CD1c-positive myeloid dendritic cell (primary cell): ENCODE results near the gene MLXIPL.
"Not testable (repeated sequence)": the region's sequence is repeated elsewhere in the genome, so short reads cannot be mapped to it uniquely, and the experiment has no call there.

Experiments
- DNase-seq: peaks from one replicate; pipeline ENCODE4 v3.0.0-alpha.2; 2016; ENCODE audit errors: extremely low spot score

Gene MLXIPL

GRCh38 chr7:73613954-73614735, 10.2 kb downstream of the MLXIPL start:
- no peak for DNase-seq

- DNase-seq: no peak
Observed at GRCh38 chr7:73612598-73613269, 11.6 kb downstream of the MLXIPL start.

GRCh38 chr7:73611017-73611555, 13.2 kb downstream of the MLXIPL start:
- DNase-seq: no peak

GRCh38 chr7:73610105-73610504, 14.2 kb downstream of the MLXIPL start:
- DNase-seq: no peak

- not testable (repeated sequence) for DNase-seq
Observed at GRCh38 chr7:73607692-73607983, 16.7 kb downstream of the MLXIPL start.

GRCh38 chr7:73606801-73607691, 17.3 kb downstream of the MLXIPL start:
- peak; percentile 64 for DNase-seq

- DNase-seq: no peak
Observed at GRCh38 chr7:73605601-73606220, 18.6 kb downstream of the MLXIPL start.

- DNase-seq: peak; percentile 48
Observed at GRCh38 chr7:73602721-73603651, 21.3 kb downstream of the MLXIPL start.

- DNase-seq: no peak
Observed at GRCh38 chr7:73599916-73600315, 24.4 kb downstream of the MLXIPL start.

GRCh38 chr7:73599151-73599882, 25.0 kb downstream of the MLXIPL start:
- no peak for DNase-seq

GRCh38 chr7:73597978-73598782, 26.1 kb downstream of the MLXIPL start:
- DNase-seq: no peak

GRCh38 chr7:73596191-73597065, 27.9 kb downstream of the MLXIPL start:
- no peak for DNase-seq

- no peak for DNase-seq
Observed at GRCh38 chr7:73595358-73595757, 29.0 kb downstream of the MLXIPL start.

- no peak for DNase-seq
Observed at GRCh38 chr7:73593207-73594045, 30.9 kb downstream of the MLXIPL start.

GRCh38 chr7:73586911-73587310, 37.4 kb downstream of the MLXIPL start:
- DNase-seq: no peak

- DNase-seq: no peak
Observed at GRCh38 chr7:73585196-73585595, 39.1 kb downstream of the MLXIPL start.

- DNase-seq: peak; percentile 27
Observed at GRCh38 chr7:73582664-73583202, 41.6 kb downstream of the MLXIPL start.
